GM12864 (cell line): ENCODE results near the gene DOCK8.
"Not testable (repeated sequence)": the region's sequence is repeated elsewhere in the genome, so short reads cannot be mapped to it uniquely, and the experiment has no call there.

ENCODE experiments used
- DNase-seq: peaks from one replicate; pipeline ENCODE4 v3.0.0-alpha.2; 2011; ENCODE audit warnings: low read depth
- H3K4me3 ChIP-seq: 2 replicates; pipeline ENCODE4 v1.5.1; 2011; ENCODE audit warnings: mild to moderate bottlenecking, low read depth, low read length, control low read depth
- CTCF ChIP-seq: IDR thresholded peaks from 2 replicates; pipeline ENCODE4 v1.5.1; 2011; ENCODE audit warnings: low read depth, mild to moderate bottlenecking, moderate library complexity, low read length, control low read depth, inconsistent platforms; ENCODE audit errors: missing control alignments

The DOCK8 gene

DNA sequence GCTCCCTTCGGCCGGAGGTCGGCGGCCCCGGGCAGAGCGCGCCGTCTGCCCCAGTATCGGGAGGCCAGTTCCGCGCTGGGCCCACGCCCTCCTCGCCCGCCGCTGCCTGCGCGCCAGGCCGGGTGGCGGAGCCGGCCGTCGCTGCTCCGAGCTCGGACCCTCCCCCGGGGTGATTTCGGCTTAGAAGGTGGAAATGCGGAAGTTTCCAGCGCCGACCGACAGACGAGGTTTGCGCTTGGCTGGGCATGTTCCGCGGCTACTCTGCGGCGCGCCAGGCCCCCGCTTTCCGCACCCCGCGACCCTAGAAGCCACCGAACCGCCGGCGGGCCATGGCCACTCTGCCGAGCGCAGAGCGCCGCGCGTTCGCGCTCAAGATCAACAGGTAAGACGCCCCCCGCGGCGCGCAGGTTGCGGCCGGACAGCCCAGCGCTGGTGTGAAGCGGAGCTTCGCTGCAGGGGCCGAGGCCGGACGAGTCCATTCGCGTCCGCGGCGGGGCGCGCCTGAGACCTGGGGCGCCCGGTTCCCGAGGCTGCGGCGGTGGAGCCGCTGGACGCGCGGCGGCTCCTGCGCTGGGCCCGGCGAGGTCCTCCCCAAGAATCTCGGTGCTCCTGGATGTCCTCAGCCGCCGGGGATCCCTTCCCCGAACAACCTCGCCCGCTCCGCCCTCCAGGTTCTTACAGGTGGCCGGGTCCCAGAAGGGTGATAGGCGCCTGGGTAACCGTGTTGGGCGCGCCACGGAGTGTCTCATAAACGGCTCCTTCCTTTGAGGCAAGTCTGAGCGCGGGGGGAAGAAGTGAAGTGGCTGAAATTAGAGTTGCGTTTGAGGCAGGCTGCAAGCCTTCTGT, at the start of gene DOCK8:
Gene DOCK8, plus strand, starts transcription at position 218 of the 846 bp plus-strand sequence. Its CDS starts 112 bp downstream, at position 330.
- peak; percentile 59 for TF ChIP-seq CTCF
- peak; percentile 60 for DNase-seq
- peak within 1 kb of the TSS; percentile 86 for H3K4me3 ChIP-seq

GRCh38 chr9:169757-170156, 44.9 kb upstream of the DOCK8 start:
- DNase-seq, H3K4me3 ChIP-seq: not testable (repeated sequence)

DNA sequence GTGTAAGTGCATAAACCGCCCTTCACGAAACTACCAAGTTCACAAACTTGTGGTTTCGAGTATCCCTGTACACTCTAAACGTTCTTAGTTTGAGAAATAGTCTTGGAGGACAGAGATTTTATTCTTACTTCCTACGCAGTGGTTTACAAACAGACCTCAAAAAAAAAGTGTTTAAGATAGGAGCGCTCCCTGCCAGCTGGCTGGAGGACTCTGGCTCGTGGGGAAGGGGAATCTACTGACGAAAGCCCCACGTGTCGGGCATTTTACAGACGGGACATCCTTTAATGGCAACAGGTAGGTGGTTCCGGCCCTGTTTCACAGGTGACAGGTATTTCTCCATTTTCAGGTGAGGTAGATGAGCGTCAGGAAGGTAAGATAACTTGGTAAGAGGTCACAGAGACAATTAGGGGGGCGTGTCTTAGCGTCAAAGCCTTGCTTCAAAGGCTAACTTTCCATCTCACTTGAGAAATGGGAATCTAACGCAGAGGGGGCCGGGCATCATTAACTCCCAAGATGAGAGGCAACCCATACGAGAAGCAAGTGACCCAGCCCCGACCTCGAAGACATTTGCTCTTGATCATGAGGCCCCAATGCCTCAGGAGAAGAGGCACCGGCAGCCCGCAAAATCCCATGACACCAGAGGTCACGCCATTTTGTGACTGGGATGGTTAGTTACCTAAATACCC, 36.4 kb upstream of the DOCK8 start:
- DNase-seq, result not testable (repeated sequence)
- peak overlapping the region; percentile 45 for H3K4me3 ChIP-seq

GRCh38 chr9:178970-179383, 35.7 kb upstream of the DOCK8 start, which contains the start of gene ZNG1A:
ZNG1A (minus strand) TSS chr9:179056; CDS start chr9:178969, 87 bp downstream.
- peak; percentile 10 for DNase-seq
- H3K4me3 ChIP-seq, result peak within 1 kb of the TSS; percentile 45

- not testable (repeated sequence) for DNase-seq, H3K4me3 ChIP-seq
Measured at GRCh38 chr9:199601-200000, 15.1 kb upstream of the DOCK8 start.

- no peak for TF ChIP-seq CTCF
- DNase-seq, result no peak
- no peak overlapping the region for H3K4me3 ChIP-seq
Measured at GRCh38 chr9:206481-206880, 8.2 kb upstream of the DOCK8 start.

DNA sequence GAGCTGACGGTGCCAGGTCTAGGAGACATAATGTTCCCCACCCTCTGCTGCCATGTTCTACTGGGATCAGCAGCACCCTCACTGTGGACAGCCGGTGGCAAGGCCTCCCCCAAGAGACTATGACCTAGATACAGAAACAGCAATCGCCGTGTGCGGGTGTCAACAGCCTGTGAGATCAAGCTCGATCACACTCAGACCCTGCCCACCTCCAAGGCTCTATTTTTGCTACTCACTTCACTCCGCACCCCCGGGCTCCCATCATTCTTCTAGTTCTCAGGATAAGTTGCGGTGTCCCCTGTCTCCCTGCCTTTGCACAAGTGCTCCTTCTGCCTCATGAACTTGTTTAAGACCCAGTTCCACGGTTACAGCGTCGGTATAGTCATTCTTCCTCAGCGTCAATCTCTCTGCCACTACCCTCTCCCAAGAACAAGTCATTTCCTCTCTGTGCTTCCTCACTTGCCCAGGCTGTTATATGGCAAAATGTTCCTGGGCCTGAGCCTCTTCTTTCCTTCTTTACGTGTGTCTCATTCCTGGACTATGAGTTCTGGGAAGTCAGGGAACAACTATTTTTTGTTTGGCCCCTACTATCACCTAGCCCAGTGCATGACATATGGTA, 5.4 kb upstream of the DOCK8 start:
- no peak for TF ChIP-seq CTCF
- DNase-seq, result no peak

DNA sequence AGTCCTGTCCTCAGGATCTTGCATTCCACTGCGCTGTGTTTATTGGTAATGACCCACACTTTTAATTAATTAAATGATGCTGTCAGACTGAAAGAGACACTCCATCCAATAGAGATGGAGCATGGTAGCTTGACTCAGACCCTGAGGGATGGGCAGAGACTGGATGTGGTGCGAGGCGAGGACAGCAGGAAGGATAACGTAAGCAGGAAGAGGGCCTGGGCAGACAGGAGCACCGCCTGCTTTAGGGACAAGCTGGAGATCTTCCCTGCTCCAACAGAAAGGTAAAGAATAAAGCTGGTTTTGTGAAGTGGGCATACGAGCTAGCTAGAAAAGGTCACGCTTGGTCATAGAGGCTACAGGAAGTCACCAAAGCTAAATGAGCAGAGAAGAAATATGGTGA, 3.6 kb upstream of the DOCK8 start:
- no peak for TF ChIP-seq CTCF
- DNase-seq, result no peak
- no peak overlapping the region for H3K4me3 ChIP-seq

More for the DNA sequence above, 5.4 kb upstream of the DOCK8 start:
- H3K4me3 ChIP-seq, result no peak overlapping the region

DNA sequence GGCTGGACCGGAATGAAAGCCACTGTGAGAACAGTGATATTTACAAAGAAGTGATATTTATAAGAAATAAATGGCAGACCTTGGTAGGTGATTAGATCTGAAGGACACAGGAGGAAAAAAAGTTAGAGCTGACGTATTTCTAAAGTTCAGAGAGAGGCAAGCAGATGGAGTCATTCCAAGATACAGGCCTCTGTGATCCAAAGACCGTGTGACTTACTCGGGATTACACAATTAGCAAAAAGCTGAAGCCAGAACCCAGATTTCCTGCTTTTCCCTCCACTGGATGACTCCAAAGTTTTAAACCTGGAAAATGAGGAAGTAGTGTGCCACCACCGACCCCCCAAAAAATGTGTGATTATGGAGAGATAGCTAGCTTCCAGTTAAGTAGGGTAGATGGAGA, 3.1 kb upstream of the DOCK8 start:
- TF ChIP-seq CTCF, result no peak
- DNase-seq, result no peak
- no peak overlapping the region for H3K4me3 ChIP-seq
